NCI-H524 (cell line): ENCODE measurements around the gene ZNF786.
"Not testable (repeated sequence)": the region's sequence is repeated elsewhere in the genome, so short reads cannot be mapped to it uniquely, and the experiment has no call there.

Experiments used
- DNase-seq, 2 experiments: peaks; one replicate each; lab custom pipeline; 2025; lab: John Stamatoyannopoulos, UW

Gene ZNF786

DNA sequence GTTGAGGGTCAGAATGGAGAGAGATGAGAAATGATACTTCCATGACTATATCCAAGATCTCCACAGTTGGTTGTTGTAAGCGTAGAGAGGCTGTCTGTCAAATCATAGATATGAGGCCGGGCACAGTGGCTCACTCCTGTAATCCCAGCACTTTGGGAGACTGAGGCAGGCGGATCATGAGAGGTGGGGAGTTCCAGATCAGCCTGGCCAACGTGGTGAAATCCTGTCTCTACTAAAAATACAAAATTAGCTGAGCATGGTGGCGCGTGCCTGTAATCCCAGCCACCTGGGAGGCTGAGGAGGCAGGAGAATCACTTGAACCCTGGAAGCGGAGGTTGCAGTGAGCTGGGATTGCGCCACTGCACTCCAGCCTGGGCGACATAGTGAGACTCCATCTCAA lies 60.1 kb downstream of the ZNF786 start:
- not testable (repeated sequence) for DNase-seq

- DNase-seq, result peak; percentile 97 to 98
Observed at GRCh38 chr7:149028346-149029109, 62.0 kb downstream of the ZNF786 start, which contains the start of gene PDIA4. TSS of gene PDIA4 (minus strand) at chr7:149028505. CDS start at chr7:149028408, 97 bp downstream.

DNA sequence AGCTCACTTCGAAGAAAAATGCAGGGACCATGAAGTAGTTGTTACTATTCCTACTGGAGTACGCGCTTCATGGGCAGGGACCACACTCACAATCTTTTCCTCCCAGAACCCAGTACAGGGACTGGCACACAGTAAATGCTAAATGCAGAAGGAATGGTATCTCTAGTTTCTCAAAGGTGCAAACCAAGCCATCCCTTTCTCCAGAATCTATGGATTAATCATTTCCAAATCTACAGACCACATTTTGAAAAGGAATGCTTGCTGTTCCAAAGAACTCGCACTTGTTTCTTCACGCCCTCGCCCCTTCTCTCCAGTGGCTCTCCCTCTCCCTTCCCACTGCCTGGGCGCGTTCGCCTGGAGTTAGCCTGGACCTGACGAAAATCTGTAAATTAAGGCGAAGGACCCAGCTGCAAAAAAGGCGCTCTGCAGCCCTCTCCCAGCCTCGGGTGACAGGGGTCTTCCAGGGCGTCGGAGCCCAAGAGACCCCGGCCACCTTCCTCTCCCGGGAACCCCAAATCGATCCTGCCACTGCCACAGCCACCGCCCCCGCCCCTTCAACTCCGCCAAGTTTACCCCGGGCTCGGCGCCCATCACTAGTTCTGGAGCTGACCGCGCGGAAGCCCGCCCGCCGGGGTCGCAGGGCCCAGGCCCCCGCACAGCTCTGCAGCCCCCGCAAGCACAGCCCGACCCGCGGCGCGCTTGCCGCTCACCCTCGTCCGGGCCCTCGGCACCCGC lies 62.7 kb downstream of the ZNF786 start:
- DNase-seq, result no peak

DNA sequence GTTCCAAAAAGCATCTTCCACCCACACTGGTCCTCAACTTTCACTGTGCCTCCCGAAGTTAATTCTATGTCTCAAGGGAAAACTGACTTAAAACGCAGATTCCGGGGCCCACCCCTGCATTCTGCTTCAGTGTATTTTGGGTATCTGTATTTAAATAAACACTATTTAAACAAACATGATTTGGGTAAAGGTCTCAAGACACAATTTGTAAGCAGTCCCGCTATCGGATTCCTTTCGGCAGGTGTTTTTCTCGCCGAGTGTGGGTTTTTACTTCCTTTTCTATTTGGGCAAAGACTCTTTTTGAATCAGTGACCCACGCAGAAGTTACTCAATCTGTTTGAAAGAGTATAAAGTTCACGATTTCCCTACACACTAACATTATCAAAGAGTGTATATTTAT lies 63.5 kb downstream of the ZNF786 start:
- DNase-seq, result no peak

- DNase-seq, result no peak
Observed at GRCh38 chr7:149023662-149024061, 66.9 kb downstream of the ZNF786 start.

- DNase-seq, result no peak
Observed at GRCh38 chr7:149022756-149023360, 67.7 kb downstream of the ZNF786 start.

DNA sequence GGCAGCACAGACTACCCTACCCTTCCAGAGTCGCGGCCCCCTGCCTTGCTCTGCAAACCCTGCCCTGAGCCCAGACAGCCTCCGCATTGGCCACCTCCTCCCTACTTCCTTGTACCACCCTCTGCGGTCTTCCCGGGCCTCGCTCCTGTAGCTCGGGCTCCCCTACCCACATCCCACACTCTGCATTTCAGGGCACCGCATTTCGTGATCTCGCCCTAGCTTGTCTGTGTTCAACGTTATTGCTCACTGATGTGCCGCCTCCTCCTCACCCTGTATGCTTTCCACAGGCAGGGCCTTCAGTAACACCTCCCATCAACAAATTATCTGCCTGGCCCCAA lies 68.8 kb downstream of the ZNF786 start:
- no peak for DNase-seq

- DNase-seq, result no peak
Observed at GRCh38 chr7:149020483-149020882, 70.0 kb downstream of the ZNF786 start.
